Neural progenitor cell (in vitro differentiated cells): Measurements from ENCODE around the gene GSTA5.

ENCODE experiments used
- CTCF ChIP-seq: fragments of 200-600 bp; sonication (generic); IDR thresholded peaks from 2 replicates; pipeline ENCODE4 v1.5.1; 2017; ENCODE audit warnings: antibody characterized with exemption, mild to moderate bottlenecking
- EZH2 ChIP-seq: fragments of 200-600 bp; sonication (generic); IDR thresholded peaks from 2 replicates; pipeline ENCODE4 v1.6.1; 2017; ENCODE audit warnings: antibody characterized with exemption, mild to moderate bottlenecking, moderate library complexity

GRCh38 chr6:52849137-52849536, 8.5 kb upstream of the GSTA5 start:
- TF ChIP-seq CTCF = no peak
- no peak for TF ChIP-seq EZH2
